Tibial nerve (tissue), 3 donors: ENCODE data around the gene MORN1.

Source experiments
- CTCF ChIP-seq, 5 experiments: fragments of 200-600 bp in 3 of 5; fragments of 450-650 bp in 2 of 5; sonication (generic) in 3 of 5; IDR thresholded peaks; one replicate each; pipeline ENCODE4 v1.5.1; 2016 to 2019; ENCODE audit warnings: antibody characterized with exemption in 5 of 5, mild to moderate bottlenecking in 3 of 5, moderate library complexity in 2 of 5
- POLR2A ChIP-seq, 2 donors: fragments of 450-650 bp; IDR thresholded peaks; one replicate each; pipeline ENCODE4 v1.6.1; 2017; ENCODE audit warnings: antibody characterized with exemption in 2 of 2, mild to moderate bottlenecking in 2 of 2, moderate library complexity in 2 of 2

- no peak for TF ChIP-seq CTCF (IDR thresholded peaks at IDR 0.05)
- no peak for TF ChIP-seq POLR2A (IDR thresholded peaks at IDR 0.05)
Measured at GRCh38 chr1:2278591-2279209, 112.7 kb downstream of the MORN1 start.
